HepG2 (cell line): Measurements from ENCODE around the gene ZBED6. TPM values are rescaled to one million over a fixed set of nuclear protein-coding genes. Genes with fewer than 3 reads are reported as not detected.

Experiments
- ARNTL ChIP-seq: sonication (generic); formaldehyde crosslinking; IDR thresholded peaks from 2 replicates; pipeline ENCODE4 v1.4.0; 2020; ENCODE audit warnings: mild to moderate bottlenecking, missing genetic modification reagents
- CBX2 ChIP-seq, 2 experiments: fragments of 200-600 bp in 1 of 2; sonication (generic); formaldehyde crosslinking in 1 of 2; IDR thresholded peaks; 2 replicates each; pipeline versions ENCODE4 v1.7.0 to v1.8.1; 2018 to 2022; ENCODE audit warnings: low read depth in 2 of 2, low read length in 1 of 2, mild to moderate bottlenecking in 1 of 2, missing genetic modification reagents in 1 of 2
- CBX5 ChIP-seq: sonication (generic); formaldehyde crosslinking; IDR thresholded peaks from 2 replicates; pipeline ENCODE4 v1.4.0; 2020; ENCODE audit warnings: missing genetic modification reagents, borderline replicate concordance
- CCAR2 ChIP-seq: fragments of 200-400 bp; formaldehyde crosslinking; optimal IDR thresholded peaks from 2 replicates; pipeline ENCODE3; 2018; ENCODE audit warnings: low read depth, mild to moderate bottlenecking, low read length, moderate library complexity
- GATAD1 ChIP-seq: IDR thresholded peaks from 2 replicates; pipeline ENCODE4 v1.6.1; 2016; ENCODE audit warnings: missing genetic modification reagents, missing compliant biosample characterization
- HDAC2 ChIP-seq: sonication (generic); formaldehyde crosslinking; IDR thresholded peaks from 2 replicates; pipeline ENCODE4 v1.4.0; 2020; ENCODE audit warnings: missing genetic modification reagents
- IKZF1 ChIP-seq: fragments of 450-650 bp; IDR thresholded peaks from 2 replicates; pipeline ENCODE4 v1.7.1; 2016
- KLF12 ChIP-seq: sonication (generic); formaldehyde crosslinking; IDR thresholded peaks from 2 replicates; pipeline ENCODE4 v1.4.0; 2020; ENCODE audit warnings: missing genetic modification reagents, borderline replicate concordance
- NFIB ChIP-seq: sonication (generic); formaldehyde crosslinking; IDR thresholded peaks from 2 replicates; pipeline ENCODE4 v1.9.0; 2021; ENCODE audit warnings: missing genetic modification reagents, mild to moderate bottlenecking, borderline replicate concordance
- POGZ ChIP-seq: sonication (generic); formaldehyde crosslinking; IDR thresholded peaks from 2 replicates; pipeline ENCODE4 v1.4.0; 2020; ENCODE audit warnings: mild to moderate bottlenecking, missing genetic modification reagents
- ZBTB14 ChIP-seq: sonication (generic); formaldehyde crosslinking; IDR thresholded peaks from 2 replicates; pipeline ENCODE4 v1.4.0; 2020; ENCODE audit warnings: missing genetic modification reagents
- ZKSCAN8 ChIP-seq: IDR thresholded peaks from 2 replicates; pipeline ENCODE4 v1.6.1; 2016; ENCODE audit warnings: borderline replicate concordance, missing genetic modification reagents, missing compliant biosample characterization
- ZNF761 ChIP-seq: sonication (generic); formaldehyde crosslinking; conservative IDR thresholded peaks from 2 replicates; pipeline ENCODE4 v1.4.0; 2020; ENCODE audit warnings: mild to moderate bottlenecking, missing genetic modification reagents
- polyA plus RNA-seq, 8 experiments: library from polyadenylated mRNA; depleted of rRNA in 3 of 8; stranded (reverse) in 7 of 8; unstranded in 1 of 8; fragments of >200 nt; fragmentation: Illumina TruSeq in 4 of 8; extraction: Trizol in 4 of 8; gene quantifications; 2 replicates each; pipeline versions ENCODE4 v1.2.1 to v1.2.3, GENCODE V29; 2011 to 2016; ENCODE audit warnings: low read depth in 4 of 8, missing spikeins in 1 of 8, mixed read lengths in 1 of 8; ENCODE audit not compliant: insufficient read depth in 1 of 8
- total RNA-seq, 5 experiments: library from RNA; depleted of rRNA; stranded (reverse); fragments of >200 nt; fragmentation: Illumina TruSeq; extraction: Trizol; gene quantifications; 2 replicates each; pipeline ENCODE4 v1.2.3, GENCODE V29; 2016; ENCODE audit warnings: low read depth in 1 of 5
- TF ChIP-seq, protein P1 (sequence below): sonication (generic); formaldehyde crosslinking; IDR thresholded peaks from 2 replicates; pipeline ENCODE4 v1.4.0; 2020; ENCODE audit warnings: mild to moderate bottlenecking, missing genetic modification reagents
- TF ChIP-seq, protein P2 (sequence below): sonication (generic); formaldehyde crosslinking; IDR thresholded peaks from 2 replicates; pipeline ENCODE4 v1.9.0; 2022; ENCODE audit warnings: missing genetic modification reagents, mild to moderate bottlenecking, borderline replicate concordance
- TF ChIP-seq, protein P3 (sequence below), 2 experiments: fragments of 450-650 bp in 1 of 2; sonication (generic) in 1 of 2; formaldehyde crosslinking; IDR thresholded peaks; 2 replicates each; pipeline versions ENCODE4 v1.5.0 to v1.8.0; 2020 to 2022; ENCODE audit warnings: mild to moderate bottlenecking in 1 of 2, missing genetic modification reagents in 1 of 2
- TF ChIP-seq, protein P4 (sequence below): sonication (generic); formaldehyde crosslinking; IDR thresholded peaks from 2 replicates; pipeline ENCODE4 v1.4.0; 2020; ENCODE audit warnings: missing genetic modification reagents
- TF ChIP-seq, protein P5 (sequence below): sonication (generic); formaldehyde crosslinking; IDR thresholded peaks from 2 replicates; pipeline ENCODE4 v1.5.1; 2020; ENCODE audit warnings: mild to moderate bottlenecking, missing genetic modification reagents

ZBED6 gene
- total and polyA plus RNA-seq, 2 of the 13 experiments (the other 11 are each of a cell fraction or from before 2014, with no cell fraction given): 9.3 to 12.5 TPM

- TF ChIP-seq, protein P1, sequence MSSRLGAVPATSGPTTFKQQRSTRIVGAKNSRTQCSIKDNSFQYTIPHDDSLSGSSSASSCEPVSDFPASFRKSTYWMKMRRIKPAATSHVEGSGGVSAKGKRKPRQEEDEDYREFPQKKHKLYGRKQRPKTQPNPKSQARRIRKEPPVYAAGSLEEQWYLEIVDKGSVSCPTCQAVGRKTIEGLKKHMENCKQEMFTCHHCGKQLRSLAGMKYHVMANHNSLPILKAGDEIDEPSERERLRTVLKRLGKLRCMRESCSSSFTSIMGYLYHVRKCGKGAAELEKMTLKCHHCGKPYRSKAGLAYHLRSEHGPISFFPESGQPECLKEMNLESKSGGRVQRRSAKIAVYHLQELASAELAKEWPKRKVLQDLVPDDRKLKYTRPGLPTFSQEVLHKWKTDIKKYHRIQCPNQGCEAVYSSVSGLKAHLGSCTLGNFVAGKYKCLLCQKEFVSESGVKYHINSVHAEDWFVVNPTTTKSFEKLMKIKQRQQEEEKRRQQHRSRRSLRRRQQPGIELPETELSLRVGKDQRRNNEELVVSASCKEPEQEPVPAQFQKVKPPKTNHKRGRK (CRISPR knock-in tag): no peak
- TF ChIP-seq, protein P2, sequence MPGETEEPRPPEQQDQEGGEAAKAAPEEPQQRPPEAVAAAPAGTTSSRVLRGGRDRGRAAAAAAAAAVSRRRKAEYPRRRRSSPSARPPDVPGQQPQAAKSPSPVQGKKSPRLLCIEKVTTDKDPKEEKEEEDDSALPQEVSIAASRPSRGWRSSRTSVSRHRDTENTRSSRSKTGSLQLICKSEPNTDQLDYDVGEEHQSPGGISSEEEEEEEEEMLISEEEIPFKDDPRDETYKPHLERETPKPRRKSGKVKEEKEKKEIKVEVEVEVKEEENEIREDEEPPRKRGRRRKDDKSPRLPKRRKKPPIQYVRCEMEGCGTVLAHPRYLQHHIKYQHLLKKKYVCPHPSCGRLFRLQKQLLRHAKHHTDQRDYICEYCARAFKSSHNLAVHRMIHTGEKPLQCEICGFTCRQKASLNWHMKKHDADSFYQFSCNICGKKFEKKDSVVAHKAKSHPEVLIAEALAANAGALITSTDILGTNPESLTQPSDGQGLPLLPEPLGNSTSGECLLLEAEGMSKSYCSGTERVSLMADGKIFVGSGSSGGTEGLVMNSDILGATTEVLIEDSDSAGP (CRISPR knock-in tag): peak; percentile 61
- TF ChIP-seq ARNTL (CRISPR knock-in tag) (no peak), KLF12 (peak; percentile 68; the same call in 1 of the 2 replicates), NFIB (no peak), IKZF1 (no peak), HDAC2 (CRISPR knock-in tag) (peak; percentile 39; the same call in 1 of the 2 replicates), ZBTB14 (CRISPR knock-in tag) (no peak), ZNF761 (CRISPR knock-in tag) (no peak), CBX2 (IDR thresholded peaks at IDR 0.05; ENCODE audit: low read depth, low read length) (no peak), CBX2 (CRISPR knock-in tag; IDR thresholded peaks at IDR 0.05; ENCODE audit: low read depth) (no peak), POGZ (CRISPR knock-in tag) (peak; percentile 82), CBX5 (CRISPR knock-in tag) (peak; percentile 57; the same call in 1 of the 2 replicates), GATAD1 (CRISPR knock-in tag) (peak; percentile 76), CCAR2 (no peak), ZKSCAN8 (CRISPR knock-in tag) (peak; percentile 55; the same call in 1 of the 2 replicates)
- TF ChIP-seq, protein P3, sequence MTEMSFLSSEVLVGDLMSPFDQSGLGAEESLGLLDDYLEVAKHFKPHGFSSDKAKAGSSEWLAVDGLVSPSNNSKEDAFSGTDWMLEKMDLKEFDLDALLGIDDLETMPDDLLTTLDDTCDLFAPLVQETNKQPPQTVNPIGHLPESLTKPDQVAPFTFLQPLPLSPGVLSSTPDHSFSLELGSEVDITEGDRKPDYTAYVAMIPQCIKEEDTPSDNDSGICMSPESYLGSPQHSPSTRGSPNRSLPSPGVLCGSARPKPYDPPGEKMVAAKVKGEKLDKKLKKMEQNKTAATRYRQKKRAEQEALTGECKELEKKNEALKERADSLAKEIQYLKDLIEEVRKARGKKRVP (CRISPR knock-in tag; IDR thresholded peaks at IDR 0.05): no peak
- TF ChIP-seq, protein P4, sequence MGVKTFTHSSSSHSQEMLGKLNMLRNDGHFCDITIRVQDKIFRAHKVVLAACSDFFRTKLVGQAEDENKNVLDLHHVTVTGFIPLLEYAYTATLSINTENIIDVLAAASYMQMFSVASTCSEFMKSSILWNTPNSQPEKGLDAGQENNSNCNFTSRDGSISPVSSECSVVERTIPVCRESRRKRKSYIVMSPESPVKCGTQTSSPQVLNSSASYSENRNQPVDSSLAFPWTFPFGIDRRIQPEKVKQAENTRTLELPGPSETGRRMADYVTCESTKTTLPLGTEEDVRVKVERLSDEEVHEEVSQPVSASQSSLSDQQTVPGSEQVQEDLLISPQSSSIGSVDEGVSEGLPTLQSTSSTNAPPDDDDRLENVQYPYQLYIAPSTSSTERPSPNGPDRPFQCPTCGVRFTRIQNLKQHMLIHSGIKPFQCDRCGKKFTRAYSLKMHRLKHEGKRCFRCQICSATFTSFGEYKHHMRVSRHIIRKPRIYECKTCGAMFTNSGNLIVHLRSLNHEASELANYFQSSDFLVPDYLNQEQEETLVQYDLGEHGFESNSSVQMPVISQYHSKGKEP (CRISPR knock-in tag): no peak
- TF ChIP-seq, protein P5, sequence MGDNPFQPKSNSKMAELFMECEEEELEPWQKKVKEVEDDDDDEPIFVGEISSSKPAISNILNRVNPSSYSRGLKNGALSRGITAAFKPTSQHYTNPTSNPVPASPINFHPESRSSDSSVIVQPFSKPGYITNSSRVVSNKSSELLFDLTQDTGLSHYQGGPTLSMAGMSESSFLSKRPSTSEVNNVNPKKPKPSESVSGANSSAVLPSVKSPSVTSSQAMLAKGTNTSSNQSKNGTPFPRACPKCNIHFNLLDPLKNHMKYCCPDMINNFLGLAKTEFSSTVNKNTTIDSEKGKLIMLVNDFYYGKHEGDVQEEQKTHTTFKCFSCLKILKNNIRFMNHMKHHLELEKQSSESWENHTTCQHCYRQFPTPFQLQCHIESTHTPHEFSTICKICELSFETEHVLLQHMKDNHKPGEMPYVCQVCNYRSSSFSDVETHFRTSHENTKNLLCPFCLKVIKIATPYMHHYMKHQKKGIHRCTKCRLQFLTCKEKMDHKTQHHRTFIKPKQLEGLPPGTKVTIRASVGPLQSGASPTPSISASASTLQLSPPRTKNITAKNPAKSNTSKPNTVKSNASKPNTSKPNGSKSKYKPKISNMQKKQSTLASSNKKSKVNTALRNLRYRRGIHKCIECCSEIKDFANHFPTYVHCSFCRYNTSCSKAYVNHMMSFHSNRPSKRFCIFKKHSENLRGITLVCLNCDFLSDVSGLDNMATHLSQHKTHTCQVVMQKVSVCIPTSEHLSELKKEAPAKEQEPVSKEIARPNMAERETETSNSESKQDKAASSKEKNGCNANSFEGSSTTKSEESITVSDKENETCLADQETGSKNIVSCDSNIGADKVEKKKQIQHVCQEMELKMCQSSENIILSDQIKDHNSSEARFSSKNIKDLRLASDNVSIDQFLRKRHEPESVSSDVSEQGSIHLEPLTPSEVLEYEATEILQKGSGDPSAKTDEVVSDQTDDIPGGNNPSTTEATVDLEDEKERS: peak; percentile 59; the same call in 1 of the 2 replicates
Measured at GRCh38 chr1:203795441-203796235, at the start of gene ZBED6, which contains the start of gene ZC3H11A (continued).
